H1 (cell line): ENCODE measurements around the gene HBQ1. TPM values are rescaled to one million over a fixed set of nuclear protein-coding genes. Genes with fewer than 3 reads are reported as not detected.

ENCODE experiments used
- CTCF ChIA-PET: fragments of 300-600 bp; sonication (Branson Sonifier 250); formaldehyde crosslinking; loops from one replicate; lab custom pipeline; 2021; ENCODE audit not compliant: partially characterized antibody; lab: Charles Lee
- POLR2A ChIA-PET: fragments of 300-600 bp; sonication (Branson Sonifier 250); formaldehyde crosslinking; loops from one replicate; lab custom pipeline; 2021; ENCODE audit warnings: inconsistent platforms; ENCODE audit not compliant: partially characterized antibody; lab: Charles Lee
- DNase-seq, 2 experiments: peaks; one replicate each; pipeline versions ENCODE4 v3.0.0 to v3.0.0-alpha.2; 2010 to 2022; ENCODE audit warnings: low spot score in 2 of 2, low read depth in 1 of 2, mixed read lengths in 1 of 2
- FAIRE-seq: peaks from 2 replicates; lab custom pipeline; 2011; peaks lifted over from hg19 to GRCh38; lab: Jason Lieb, UNC
- H2AFZ ChIP-seq: 2 replicates; pipeline ENCODE4 v1.8.1; 2012; ENCODE audit warnings: low read length, inconsistent platforms
- H2AK5ac ChIP-seq: 2 replicates; pipeline ENCODE4 v1.6.1; 2013; ENCODE audit warnings: low read depth, low read length
- H2BK120ac ChIP-seq: replicated peaks from 2 replicates; pipeline ENCODE3; 2013; ENCODE audit warnings: low read depth, low read length, inconsistent platforms
- H2BK12ac ChIP-seq: 2 replicates; pipeline ENCODE4 v1.6.1; 2013; ENCODE audit warnings: low read depth, low read length
- H2BK15ac ChIP-seq: 2 replicates; pipeline ENCODE4 v1.6.1; 2013; ENCODE audit warnings: low read length
- H2BK20ac ChIP-seq: 2 replicates; pipeline ENCODE4 v1.6.1; 2013; ENCODE audit warnings: low read length
- H2BK5ac ChIP-seq: 2 replicates; pipeline ENCODE4 v1.6.1; 2013; ENCODE audit warnings: low read depth, low read length
- H3K14ac ChIP-seq: 2 replicates; pipeline ENCODE4 v1.6.1; 2013; ENCODE audit warnings: inconsistent platforms; ENCODE audit not compliant: insufficient read length
- H3K18ac ChIP-seq: 2 replicates; pipeline ENCODE4 v1.6.1; 2013; ENCODE audit warnings: low read length; ENCODE audit errors: extremely low read depth
- H3K23ac ChIP-seq: 2 replicates; pipeline ENCODE4 v1.6.1; 2013; ENCODE audit warnings: inconsistent platforms; ENCODE audit not compliant: insufficient read length
- H3K23me2 ChIP-seq: 2 replicates; pipeline ENCODE4 v1.6.1; 2013; ENCODE audit warnings: low read depth, low read length
- H3K27ac ChIP-seq: 2 replicates; pipeline ENCODE4 v1.6.1; 2011; ENCODE audit warnings: low read depth, low read length, inconsistent platforms
- H3K27me3 ChIP-seq, 4 experiments: replicated peaks in 1 of 4; 1 replicate in 1 of 4; 2 replicates in 3 of 4; pipeline versions ENCODE4 v1.6.1 to v1.8.1; 2011 to 2013; ENCODE audit warnings: low read length in 3 of 4, mild to moderate bottlenecking in 3 of 4, inconsistent platforms in 2 of 4, mixed read lengths in 2 of 4, moderate library complexity in 1 of 4; ENCODE audit not compliant: control insufficient read depth in 3 of 4, insufficient read depth in 3 of 4; ENCODE audit errors: extremely low read depth in 1 of 4
- H3K36me3 ChIP-seq, 4 experiments: 2 replicates each; pipeline versions ENCODE4 v1.6.1 to v1.8.1; 2011 to 2013; ENCODE audit warnings: mild to moderate bottlenecking in 4 of 4, low read length in 3 of 4, moderate library complexity in 2 of 4, control low read depth in 1 of 4, inconsistent platforms in 1 of 4; ENCODE audit not compliant: insufficient read depth in 4 of 4, control insufficient read depth in 2 of 4
- H3K4ac ChIP-seq: replicated peaks from 2 replicates; pipeline ENCODE3; 2013; ENCODE audit warnings: low read length, low read depth, mixed read lengths, inconsistent platforms; ENCODE audit not compliant: insufficient read length
- H3K4me1 ChIP-seq, 4 experiments: replicated peaks in 1 of 4; 1 replicate in 1 of 4; 2 replicates in 3 of 4; pipeline versions ENCODE4 v1.6.1 to v1.8.1; 2011 to 2013; ENCODE audit warnings: low read length in 3 of 4, inconsistent platforms in 2 of 4, mixed read lengths in 1 of 4; ENCODE audit not compliant: insufficient read depth in 4 of 4, control insufficient read depth in 3 of 4
- H3K4me2 ChIP-seq, 2 experiments: 2 replicates each; pipeline versions ENCODE4 v1.6.1 to v1.8.1; 2011 to 2013; ENCODE audit warnings: low read depth in 2 of 2, low read length in 2 of 2, control low read depth in 1 of 2, inconsistent platforms in 1 of 2, mild to moderate bottlenecking in 1 of 2; ENCODE audit not compliant: insufficient read depth in 1 of 2
- H3K4me3 ChIP-seq, 4 experiments: fragments of 200-600, 300-600 bp in 1 of 4; sonication (generic), shearing (Covaris generic), sonication (Bioruptor Twin) in 1 of 4; 2 replicates each; pipeline versions ENCODE4 v1.5.1 to v1.8.1; 2011 to 2016; ENCODE audit warnings: low read length in 4 of 4, low read depth in 3 of 4, control low read depth in 2 of 4, inconsistent platforms in 2 of 4, mild to moderate bottlenecking in 2 of 4, mixed read lengths in 1 of 4, moderate library complexity in 1 of 4; ENCODE audit not compliant: insufficient read depth in 2 of 4; ENCODE audit errors: extremely low read depth in 1 of 4
- H3K56ac ChIP-seq: replicated peaks from 2 replicates; pipeline ENCODE3; 2013; ENCODE audit warnings: low read depth, mild to moderate bottlenecking, mixed read lengths, low read length, inconsistent platforms; ENCODE audit not compliant: insufficient read length
- H3K79me1 ChIP-seq: 2 replicates; pipeline ENCODE4 v1.6.1; 2013; ENCODE audit warnings: low read depth, low read length, control low read depth
- H3K79me2 ChIP-seq, 2 experiments: 2 replicates each; pipeline versions ENCODE4 v1.6.1 to v1.8.1; 2012 to 2013; ENCODE audit warnings: low read length in 2 of 2, mild to moderate bottlenecking in 2 of 2, inconsistent platforms in 1 of 2; ENCODE audit not compliant: insufficient read depth in 2 of 2, control insufficient read depth in 1 of 2
- H3K9ac ChIP-seq, 4 experiments: replicated peaks in 1 of 4; 1 replicate in 1 of 4; 2 replicates in 3 of 4; pipeline versions ENCODE4 v1.6.1 to v1.8.1; 2011 to 2013; ENCODE audit warnings: low read depth in 3 of 4, low read length in 3 of 4, control low read depth in 2 of 4, mild to moderate bottlenecking in 2 of 4, moderate library complexity in 2 of 4, inconsistent platforms in 1 of 4; ENCODE audit errors: extremely low read depth in 1 of 4
- H3K9me3 ChIP-seq, 2 experiments: 2 replicates each; pipeline versions ENCODE4 v1.6.1 to v1.8.1; 2012 to 2013; ENCODE audit warnings: mild to moderate bottlenecking in 2 of 2, moderate library complexity in 2 of 2, control low read depth in 1 of 2, inconsistent platforms in 1 of 2, low read depth in 1 of 2, low read length in 1 of 2, mixed read lengths in 1 of 2; ENCODE audit not compliant: insufficient read depth in 2 of 2
- H4K20me1 ChIP-seq, 2 experiments: replicated peaks in 1 of 2; 2 replicates each; pipeline versions ENCODE3 to v1.8.1; 2011 to 2013; ENCODE audit warnings: inconsistent platforms in 2 of 2, low read length in 2 of 2, mild to moderate bottlenecking in 1 of 2; ENCODE audit not compliant: insufficient read depth in 2 of 2, control insufficient read depth in 1 of 2
- H4K5ac ChIP-seq: 2 replicates; pipeline ENCODE4 v1.6.1; 2013; ENCODE audit warnings: low read length, low read depth, mixed read lengths, inconsistent platforms; ENCODE audit not compliant: insufficient read length
- H4K8ac ChIP-seq: 2 replicates; pipeline ENCODE4 v1.8.0; 2013; ENCODE audit warnings: mild to moderate bottlenecking, moderate library complexity, low read length, inconsistent platforms; ENCODE audit not compliant: insufficient read depth; ENCODE audit errors: extremely low read depth
- H4K91ac ChIP-seq: replicated peaks from 2 replicates; pipeline ENCODE3; 2013; ENCODE audit warnings: low read length, mixed read lengths, inconsistent platforms; ENCODE audit not compliant: insufficient read length
- BRCA1 ChIP-seq: IDR thresholded peaks from 2 replicates; pipeline ENCODE4 v1.6.1; 2012; ENCODE audit warnings: low read depth, low read length, improper control_type of control experiment
- CBX8 ChIP-seq: fragments of 300-800, 300-1000 bp; sonication (generic); IDR thresholded peaks from 2 replicates; pipeline ENCODE4 v1.7.1; 2016; ENCODE audit warnings: low read depth, low read length, borderline replicate concordance
- CREB1 ChIP-seq: IDR thresholded peaks from 2 replicates; pipeline ENCODE4 v1.6.1; 2012; ENCODE audit warnings: inconsistent platforms
- CTBP2 ChIP-seq: IDR thresholded peaks from 2 replicates; pipeline ENCODE4 v1.7.0; 2011; ENCODE audit warnings: borderline replicate concordance, mild to moderate bottlenecking, moderate library complexity, mixed read lengths, low read length; ENCODE audit not compliant: insufficient read depth, insufficient read length
- EZH2 ChIP-seq: fragments of 200-600 bp; sonication (generic); IDR thresholded peaks from 2 replicates; pipeline ENCODE4 v1.7.1; 2012; ENCODE audit warnings: low read depth, mild to moderate bottlenecking, moderate library complexity, low read length, inconsistent platforms; ENCODE audit not compliant: severe bottlenecking
- GABPA ChIP-seq: IDR thresholded peaks from 2 replicates; pipeline ENCODE4 v1.6.1; 2011; ENCODE audit warnings: mild to moderate bottlenecking, low read length, moderate library complexity, borderline replicate concordance; ENCODE audit not compliant: insufficient read depth
- JUND ChIP-seq: IDR thresholded peaks from 2 replicates; pipeline ENCODE4 v1.6.1; 2011; ENCODE audit warnings: mild to moderate bottlenecking, improper control_type of control experiment, low read length
- KDM4A ChIP-seq: IDR thresholded peaks from one replicate; pipeline ENCODE4 v1.7.1; 2012; ENCODE audit warnings: low read depth, mild to moderate bottlenecking, moderate library complexity, low read length, inconsistent platforms; ENCODE audit not compliant: severe bottlenecking
- KDM5A ChIP-seq: fragments of 200-600 bp; IDR thresholded peaks from 2 replicates; pipeline ENCODE4 v1.7.1; 2012; ENCODE audit warnings: mild to moderate bottlenecking, low read length, inconsistent platforms, mixed read lengths
- POU5F1 ChIP-seq: IDR thresholded peaks from 2 replicates; pipeline ENCODE4 v1.6.1; 2011; ENCODE audit warnings: low read depth, mild to moderate bottlenecking, low read length, moderate library complexity
- RAD21 ChIP-seq, 2 experiments: IDR thresholded peaks in 1 of 2; conservative IDR thresholded peaks in 1 of 2; 2 replicates each; pipeline ENCODE4 v1.6.1; 2011; ENCODE audit warnings: low read depth in 2 of 2, low read length in 2 of 2, improper control_type of control experiment in 1 of 2, inconsistent platforms in 1 of 2, mild to moderate bottlenecking in 1 of 2, moderate library complexity in 1 of 2
- RXRA ChIP-seq: IDR thresholded peaks from 2 replicates; pipeline ENCODE4 v1.6.1; 2011; ENCODE audit warnings: low read depth, mild to moderate bottlenecking, low read length, moderate library complexity; ENCODE audit not compliant: insufficient read depth
- SIN3A ChIP-seq, 2 experiments: IDR thresholded peaks in 1 of 2; conservative IDR thresholded peaks in 1 of 2; 2 replicates each; pipeline ENCODE4 v1.6.1; 2011 to 2012; ENCODE audit warnings: low read length in 2 of 2, improper control_type of control experiment in 1 of 2, low read depth in 1 of 2, mild to moderate bottlenecking in 1 of 2
- TAF1 ChIP-seq: IDR thresholded peaks from 2 replicates; pipeline ENCODE4 v1.6.1; 2011; ENCODE audit warnings: mild to moderate bottlenecking, low read depth, low read length
- WGBS, 2 experiments: shearing (Covaris generic) in 1 of 2; methylation state at CpG; one replicate each; pipeline versions ENCODE4 v1.1.6 to v1.1.7; 2013 to 2015; ENCODE audit warnings: low lambda C conversion rate in 2 of 2, mixed read lengths in 2 of 2, inconsistent platforms in 1 of 2, low coverage in 1 of 2, missing lambda C conversion rate in 1 of 2; ENCODE audit not compliant: insufficient replicate concordance in 2 of 2, insufficient coverage in 1 of 2, insufficient read length in 1 of 2; ENCODE audit errors: extremely low coverage in 1 of 2, missing lambda C conversion rate in 1 of 2; 5-methylcytosine and 5-hydroxymethylcytosine counted together
- polyA plus RNA-seq, 7 experiments: library from polyadenylated mRNA; depleted of rRNA in 3 of 7; stranded (reverse) in 5 of 7; unstranded in 2 of 7; fragments of >200 nt in 5 of 7; fragments of 200-250 nt in 2 of 7; gene quantifications; 1 replicate in 5 of 7; 2 replicates in 1 of 7; 4 replicates in 1 of 7; pipeline versions ENCODE4 v1.2.1 to v1.2.3, GENCODE V29; 2011 to 2013; ENCODE audit warnings: missing spikeins in 2 of 7, mixed read lengths in 2 of 7
- total RNA-seq: library from RNA; stranded (reverse); fragmentation: NEBNext Ultra II Directional; extraction: Animal tissue kit (Norgen Biotek cat#: 25700); gene quantifications from 2 replicates; pipeline ENCODE4 v1.2.1, GENCODE V29; 2021

HBQ1 gene
- total and polyA plus RNA-seq, 2 of the 8 experiments (the other 6 are each of a cell fraction or from before 2014, with no cell fraction given) = 2.9 to 17.1 TPM

- H4K8ac ChIP-seq = no peak overlapping the region
- no peak overlapping the region for H2BK120ac ChIP-seq
- H3K4me2 ChIP-seq = no peak overlapping the region
- no peak overlapping the region for H2BK5ac ChIP-seq
- FAIRE-seq (no peak), DNase-seq (no peak)
- H3K23ac ChIP-seq = no peak overlapping the region
- no peak overlapping the region for H4K91ac ChIP-seq
- H2BK12ac ChIP-seq = no peak overlapping the region
- WGBS, 2 experiments = 98% methylated on average over 4 of the region's 4 CpGs; no CpG with 5 or more reads in 1 of the 2 experiments
- H3K27me3 ChIP-seq = no peaks in the 10 kb centered on the region
- H3K14ac ChIP-seq = no peak overlapping the region
- H4K20me1 ChIP-seq = peaks cover 2 to 9% of the 10 kb centered on the region in 2 experiments
- H2BK20ac ChIP-seq = no peak overlapping the region
- no peak overlapping the region for H3K18ac ChIP-seq
- H3K4ac ChIP-seq = no peak overlapping the region
- ChIA-PET POLR2A (interaction anchor here (34.3 kb wide), 1 partner anchor 22 kb away, joined by 348 read pairs; the partner anchor contains the start of gene LUC7L), CTCF (no interaction called here)
- no peaks in the 10 kb centered on the region for H3K9me3 ChIP-seq
- H4K5ac ChIP-seq = no peak overlapping the region
- H2AK5ac ChIP-seq = no peak overlapping the region
- H3K79me2 ChIP-seq = peaks cover 0 to 7% of the 10 kb centered on the region in 2 experiments; a peak in 2 of 4 replicates
- H3K23me2 ChIP-seq = no peaks in the 10 kb centered on the region
- no peaks in the 10 kb centered on the region; the same call in 1 of the 2 replicates for H3K79me1 ChIP-seq
- no peak overlapping the region for H2AFZ ChIP-seq
- no peak overlapping the region for H3K56ac ChIP-seq
- H3K9ac ChIP-seq = no peak overlapping the region
- no peak overlapping the region for H3K27ac ChIP-seq
- peaks cover 31 to 73% (median 63%) of the 10 kb centered on the region in 4 experiments for H3K36me3 ChIP-seq
- no peaks in the 10 kb centered on the region for H3K4me1 ChIP-seq
- H3K4me3 ChIP-seq = no peak overlapping the region
- H2BK15ac ChIP-seq = no peak overlapping the region
- TF ChIP-seq JUND (no peak), CBX8 (no peak), EZH2 (no peak), BRCA1 (no peak), RAD21 (IDR thresholded peaks at IDR 0.05 in 1 of 2, conservative IDR thresholded peaks at IDR 0.05 in 1 of 2; ENCODE audit: low read depth in 2 of 2, low read length in 2 of 2) (no peak), KDM5A (no peak), CTBP2 (no peak), CREB1 (no peak), KDM4A (no peak), RXRA (no peak), POU5F1 (no peak), TAF1 (no peak), SIN3A (conservative IDR thresholded peaks at IDR 0.05 in 1 of 2, IDR thresholded peaks at IDR 0.05 in 1 of 2; ENCODE audit: low read depth in 1 of 2, low read length in 2 of 2) (no peak), GABPA (no peak)
These were observed 23.0 kb downstream of the HBQ1 start for GRCh38 chr16:203246-203645.
